ENCODE measurements around the gene PHF20. TPM values are rescaled to one million over a fixed set of nuclear protein-coding genes. Genes with fewer than 3 reads are reported as not detected.

Gene PHF20
- total and polyA plus RNA-seq, 2 of the 8 experiments (the other 6 are each of a cell fraction or from before 2014, with no cell fraction given), result 25.6 to 70.1 TPM

DNA sequence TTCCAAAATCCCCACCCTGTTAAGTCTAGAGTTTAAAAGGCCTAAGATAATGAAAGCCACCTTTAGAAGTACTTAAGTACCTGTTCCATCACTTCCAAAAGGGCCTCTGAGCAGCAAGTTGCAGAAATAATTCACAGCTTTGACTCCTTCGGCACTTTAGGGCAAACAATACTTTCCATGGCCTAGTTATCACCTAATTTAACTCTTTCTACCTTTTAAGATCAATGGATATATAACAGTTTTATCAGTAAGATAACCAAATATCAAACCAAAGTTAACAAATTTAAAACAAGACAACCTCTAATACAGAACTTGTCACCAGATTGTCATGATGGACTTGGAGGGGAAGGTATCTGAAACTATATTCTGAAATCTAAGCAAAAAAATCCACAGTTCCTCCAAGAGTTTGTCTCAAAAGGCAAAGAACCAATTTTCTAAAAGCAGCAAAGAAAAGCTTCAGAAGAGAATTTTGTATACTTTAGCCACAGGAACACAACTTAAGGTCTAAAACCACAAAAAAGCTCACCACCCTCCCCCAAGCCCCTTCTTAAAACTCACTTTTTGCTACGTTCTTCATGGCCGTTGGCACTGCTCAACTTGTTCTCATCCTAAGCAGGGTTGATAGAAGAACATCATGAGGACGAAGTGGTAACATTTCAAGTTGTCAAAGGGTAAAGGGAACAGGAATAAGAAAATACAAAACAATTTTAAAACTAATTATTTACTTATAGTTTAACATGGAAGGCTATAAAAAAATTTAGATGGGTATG is 33.2 kb upstream of the PHF20 start (continued):
- TF ChIP-seq, protein P1, sequence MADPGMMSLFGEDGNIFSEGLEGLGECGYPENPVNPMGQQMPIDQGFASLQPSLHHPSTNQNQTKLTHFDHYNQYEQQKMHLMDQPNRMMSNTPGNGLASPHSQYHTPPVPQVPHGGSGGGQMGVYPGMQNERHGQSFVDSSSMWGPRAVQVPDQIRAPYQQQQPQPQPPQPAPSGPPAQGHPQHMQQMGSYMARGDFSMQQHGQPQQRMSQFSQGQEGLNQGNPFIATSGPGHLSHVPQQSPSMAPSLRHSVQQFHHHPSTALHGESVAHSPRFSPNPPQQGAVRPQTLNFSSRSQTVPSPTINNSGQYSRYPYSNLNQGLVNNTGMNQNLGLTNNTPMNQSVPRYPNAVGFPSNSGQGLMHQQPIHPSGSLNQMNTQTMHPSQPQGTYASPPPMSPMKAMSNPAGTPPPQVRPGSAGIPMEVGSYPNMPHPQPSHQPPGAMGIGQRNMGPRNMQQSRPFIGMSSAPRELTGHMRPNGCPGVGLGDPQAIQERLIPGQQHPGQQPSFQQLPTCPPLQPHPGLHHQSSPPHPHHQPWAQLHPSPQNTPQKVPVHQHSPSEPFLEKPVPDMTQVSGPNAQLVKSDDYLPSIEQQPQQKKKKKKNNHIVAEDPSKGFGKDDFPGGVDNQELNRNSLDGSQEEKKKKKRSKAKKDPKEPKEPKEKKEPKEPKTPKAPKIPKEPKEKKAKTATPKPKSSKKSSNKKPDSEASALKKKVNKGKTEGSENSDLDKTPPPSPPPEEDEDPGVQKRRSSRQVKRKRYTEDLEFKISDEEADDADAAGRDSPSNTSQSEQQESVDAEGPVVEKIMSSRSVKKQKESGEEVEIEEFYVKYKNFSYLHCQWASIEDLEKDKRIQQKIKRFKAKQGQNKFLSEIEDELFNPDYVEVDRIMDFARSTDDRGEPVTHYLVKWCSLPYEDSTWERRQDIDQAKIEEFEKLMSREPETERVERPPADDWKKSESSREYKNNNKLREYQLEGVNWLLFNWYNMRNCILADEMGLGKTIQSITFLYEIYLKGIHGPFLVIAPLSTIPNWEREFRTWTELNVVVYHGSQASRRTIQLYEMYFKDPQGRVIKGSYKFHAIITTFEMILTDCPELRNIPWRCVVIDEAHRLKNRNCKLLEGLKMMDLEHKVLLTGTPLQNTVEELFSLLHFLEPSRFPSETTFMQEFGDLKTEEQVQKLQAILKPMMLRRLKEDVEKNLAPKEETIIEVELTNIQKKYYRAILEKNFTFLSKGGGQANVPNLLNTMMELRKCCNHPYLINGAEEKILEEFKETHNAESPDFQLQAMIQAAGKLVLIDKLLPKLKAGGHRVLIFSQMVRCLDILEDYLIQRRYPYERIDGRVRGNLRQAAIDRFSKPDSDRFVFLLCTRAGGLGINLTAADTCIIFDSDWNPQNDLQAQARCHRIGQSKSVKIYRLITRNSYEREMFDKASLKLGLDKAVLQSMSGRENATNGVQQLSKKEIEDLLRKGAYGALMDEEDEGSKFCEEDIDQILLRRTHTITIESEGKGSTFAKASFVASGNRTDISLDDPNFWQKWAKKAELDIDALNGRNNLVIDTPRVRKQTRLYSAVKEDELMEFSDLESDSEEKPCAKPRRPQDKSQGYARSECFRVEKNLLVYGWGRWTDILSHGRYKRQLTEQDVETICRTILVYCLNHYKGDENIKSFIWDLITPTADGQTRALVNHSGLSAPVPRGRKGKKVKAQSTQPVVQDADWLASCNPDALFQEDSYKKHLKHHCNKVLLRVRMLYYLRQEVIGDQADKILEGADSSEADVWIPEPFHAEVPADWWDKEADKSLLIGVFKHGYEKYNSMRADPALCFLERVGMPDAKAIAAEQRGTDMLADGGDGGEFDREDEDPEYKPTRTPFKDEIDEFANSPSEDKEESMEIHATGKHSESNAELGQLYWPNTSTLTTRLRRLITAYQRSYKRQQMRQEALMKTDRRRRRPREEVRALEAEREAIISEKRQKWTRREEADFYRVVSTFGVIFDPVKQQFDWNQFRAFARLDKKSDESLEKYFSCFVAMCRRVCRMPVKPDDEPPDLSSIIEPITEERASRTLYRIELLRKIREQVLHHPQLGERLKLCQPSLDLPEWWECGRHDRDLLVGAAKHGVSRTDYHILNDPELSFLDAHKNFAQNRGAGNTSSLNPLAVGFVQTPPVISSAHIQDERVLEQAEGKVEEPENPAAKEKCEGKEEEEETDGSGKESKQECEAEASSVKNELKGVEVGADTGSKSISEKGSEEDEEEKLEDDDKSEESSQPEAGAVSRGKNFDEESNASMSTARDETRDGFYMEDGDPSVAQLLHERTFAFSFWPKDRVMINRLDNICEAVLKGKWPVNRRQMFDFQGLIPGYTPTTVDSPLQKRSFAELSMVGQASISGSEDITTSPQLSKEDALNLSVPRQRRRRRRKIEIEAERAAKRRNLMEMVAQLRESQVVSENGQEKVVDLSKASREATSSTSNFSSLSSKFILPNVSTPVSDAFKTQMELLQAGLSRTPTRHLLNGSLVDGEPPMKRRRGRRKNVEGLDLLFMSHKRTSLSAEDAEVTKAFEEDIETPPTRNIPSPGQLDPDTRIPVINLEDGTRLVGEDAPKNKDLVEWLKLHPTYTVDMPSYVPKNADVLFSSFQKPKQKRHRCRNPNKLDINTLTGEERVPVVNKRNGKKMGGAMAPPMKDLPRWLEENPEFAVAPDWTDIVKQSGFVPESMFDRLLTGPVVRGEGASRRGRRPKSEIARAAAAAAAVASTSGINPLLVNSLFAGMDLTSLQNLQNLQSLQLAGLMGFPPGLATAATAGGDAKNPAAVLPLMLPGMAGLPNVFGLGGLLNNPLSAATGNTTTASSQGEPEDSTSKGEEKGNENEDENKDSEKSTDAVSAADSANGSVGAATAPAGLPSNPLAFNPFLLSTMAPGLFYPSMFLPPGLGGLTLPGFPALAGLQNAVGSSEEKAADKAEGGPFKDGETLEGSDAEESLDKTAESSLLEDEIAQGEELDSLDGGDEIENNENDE (IDR thresholded peaks at IDR 0.05; ENCODE audit: insufficient replicate concordance, low read length), result no peak
- peak in 1 of 2 experiments; percentile 60; a peak in 2 of 3 replicates for TF ChIP-seq POLR2A (IDR thresholded peaks at IDR 0.05; ENCODE audit: control extremely low read depth in 1 of 2, low read depth in 2 of 2, low read length in 2 of 2)
- TF ChIP-seq GTF2F1 (IDR thresholded peaks at IDR 0.05; ENCODE audit: borderline replicate concordance, low read depth, low read length), result no peak
